ENCODE data around the gene PEX10.

- no peak for TF ChIP-seq CTCF (IDR thresholded peaks at IDR 0.05; ENCODE audit: poor library complexity, severe bottlenecking)
- no peak for TF ChIP-seq EZH2 (IDR thresholded peaks at IDR 0.05; ENCODE audit: borderline replicate concordance, insufficient read depth, low read length, poor library complexity, severe bottlenecking)
- TF ChIP-seq EP300 (conservative IDR thresholded peaks at IDR 0.05; ENCODE audit: poor library complexity, severe bottlenecking): no peak
Observed at GRCh38 chr1:2457444-2457843, 45.1 kb upstream of the PEX10 start.

Measured in neural cell (in vitro differentiated cells).